G401 (cell line): ENCODE results near the gene CBLB. TPM values are rescaled to one million over a fixed set of nuclear protein-coding genes. Genes with fewer than 3 reads are reported as not detected.

Experiments used
- DNase-seq: peaks from one replicate; pipeline ENCODE4 v3.0.0-alpha.2; 2015; ENCODE audit warnings: low spot score
- in situ Hi-C: cut with HindIII; loops from 2 replicates; pipeline ENCODE4 v1.10.0; 2016; ENCODE audit warnings: low sequenced_read_pairs, mixed read lengths
- total RNA-seq: library from RNA; depleted of rRNA; stranded (reverse); fragments of >200 nt; shearing (Covaris generic); gene quantifications from 2 replicates; pipeline ENCODE4 v1.2.3, GENCODE V29; 2014

Gene CBLB
- total RNA-seq, 1 experiment from 2014 or later = 8.5 TPM

DNA sequence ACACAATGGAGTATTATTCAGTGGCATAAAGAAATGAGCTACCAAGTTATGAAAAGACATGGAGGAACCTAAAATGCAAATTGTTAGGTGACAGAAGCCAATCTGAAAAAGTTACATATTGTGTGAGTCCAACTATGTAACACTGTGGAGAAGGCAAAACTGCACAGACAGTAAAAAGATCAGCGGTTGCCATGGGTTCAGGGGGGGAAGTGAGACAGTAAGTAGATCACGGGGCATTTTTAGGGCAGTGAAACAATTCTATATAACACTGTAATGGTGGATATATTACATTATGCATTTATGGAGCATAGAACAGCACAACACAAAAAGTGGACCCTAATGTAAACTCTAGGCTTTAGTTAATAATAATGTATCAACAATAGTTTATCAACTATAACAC, 17.6 kb downstream of the CBLB start:
- in situ Hi-C loops = no loop called here

DNA sequence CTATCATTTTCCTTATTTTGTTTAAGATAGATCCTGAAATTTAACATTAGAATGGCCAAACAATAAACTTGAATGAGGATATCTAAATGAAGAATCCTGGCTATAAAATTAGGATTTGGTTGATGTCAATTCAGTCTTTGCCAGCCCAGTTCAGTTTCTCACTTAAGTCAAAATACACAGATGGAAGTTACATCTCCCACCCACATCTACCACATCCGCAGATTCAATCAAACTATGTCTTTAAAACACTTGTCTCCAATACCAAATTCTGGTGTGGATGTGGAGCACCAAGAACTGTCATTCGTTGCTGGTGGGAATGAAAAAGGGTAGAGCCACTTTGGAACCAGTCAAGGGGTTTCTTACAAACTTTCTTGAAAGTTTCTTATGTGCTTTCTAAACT, 18.2 kb downstream of the CBLB start:
- no peak for DNase-seq
- in situ Hi-C loops = no loop called here

More for the DNA sequence above, 17.6 kb downstream of the CBLB start:
- no peak for DNase-seq

- in situ Hi-C loops = no loop called here
- DNase-seq = peak; percentile 43
Observed at GRCh38 chr3:105848821-105849220, 20.0 kb downstream of the CBLB start.

- peak; percentile 56 for DNase-seq
- in situ Hi-C loops = no loop called here
Observed at GRCh38 chr3:105847865-105848264, 20.9 kb downstream of the CBLB start.

GRCh38 chr3:105847452-105847851, 21.4 kb downstream of the CBLB start:
- in situ Hi-C loops = no loop called here
- peak; percentile 49 for DNase-seq

DNA sequence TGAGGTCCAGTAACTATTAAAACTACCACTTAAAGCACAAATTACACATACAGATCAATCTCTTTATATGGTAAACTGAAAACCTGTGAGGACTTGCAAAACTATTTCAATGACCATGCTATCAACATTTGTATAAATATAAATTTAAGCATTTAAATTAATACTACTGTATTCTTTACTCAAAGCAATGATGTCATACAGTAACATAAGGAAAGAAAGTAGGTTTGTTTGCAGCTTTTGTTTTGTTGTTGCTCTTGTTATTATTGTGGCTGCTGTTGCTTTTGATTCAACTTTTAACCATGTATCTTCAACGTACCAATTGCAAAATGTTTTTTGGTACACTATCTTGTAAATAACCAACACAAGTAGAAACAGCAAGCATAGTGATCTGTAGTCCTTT, 22.0 kb downstream of the CBLB start:
- in situ Hi-C loops = no loop called here
- DNase-seq = peak; percentile 39

DNA sequence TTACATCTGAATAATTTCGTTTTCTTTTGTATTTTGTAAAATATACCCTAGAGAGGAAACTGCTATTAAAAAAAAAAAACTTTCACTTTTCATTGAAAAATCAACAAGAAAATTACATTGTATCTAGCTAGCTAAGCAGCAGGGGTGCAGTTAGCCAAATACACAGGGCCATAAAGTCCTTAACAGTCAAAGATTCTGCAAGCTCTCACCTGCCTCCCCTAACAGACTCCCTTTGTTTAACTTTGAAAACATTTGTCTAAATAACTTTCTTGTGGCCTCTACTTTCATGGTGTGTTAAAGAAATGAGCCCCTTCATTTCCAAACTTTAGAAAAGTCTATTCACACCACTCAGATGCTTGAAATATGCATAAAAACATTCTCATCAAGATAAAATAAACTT, 23.3 kb downstream of the CBLB start:
- in situ Hi-C loops = no loop called here
- DNase-seq = peak; percentile 29

DNA sequence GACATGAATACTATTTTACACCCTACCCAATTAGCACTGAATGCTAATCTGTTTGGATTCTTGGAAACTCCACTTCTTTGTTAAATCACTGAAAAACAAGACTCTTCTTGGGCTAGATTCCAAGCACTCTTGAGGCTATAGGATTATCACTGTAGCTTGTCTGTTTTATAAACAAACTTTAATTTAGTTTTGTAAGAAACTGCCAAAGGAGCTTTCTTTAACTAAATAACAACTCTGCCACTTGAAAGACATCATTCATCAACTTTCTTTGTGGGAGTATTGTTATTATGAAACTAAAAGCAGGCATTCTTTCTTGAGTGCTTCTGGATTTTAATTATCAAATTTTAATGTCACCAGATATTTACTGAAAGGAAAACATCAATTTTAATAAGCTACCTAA, 24.1 kb downstream of the CBLB start:
- in situ Hi-C loops = no loop called here
- peak; percentile 43 for DNase-seq

DNA sequence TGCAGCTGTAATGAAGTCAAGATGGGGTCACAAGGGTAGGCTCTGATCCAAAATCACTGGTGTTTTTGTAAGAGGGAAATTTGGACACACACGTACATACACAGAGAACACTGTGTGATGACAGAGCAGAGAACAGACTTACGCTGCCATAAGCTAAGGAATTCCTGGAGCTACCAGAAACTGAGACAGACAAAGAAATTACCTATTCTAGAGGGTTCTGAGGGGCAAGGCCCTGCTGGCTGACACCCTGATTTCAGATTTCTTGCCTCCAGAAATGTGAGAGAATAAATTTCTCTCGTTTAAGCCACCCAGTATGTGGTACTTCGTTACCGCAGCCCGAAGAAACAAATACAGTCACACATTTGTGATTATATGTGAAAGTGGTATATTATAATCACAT, 24.8 kb downstream of the CBLB start:
- in situ Hi-C loops = no loop called here
- DNase-seq = peak; percentile 70

DNA sequence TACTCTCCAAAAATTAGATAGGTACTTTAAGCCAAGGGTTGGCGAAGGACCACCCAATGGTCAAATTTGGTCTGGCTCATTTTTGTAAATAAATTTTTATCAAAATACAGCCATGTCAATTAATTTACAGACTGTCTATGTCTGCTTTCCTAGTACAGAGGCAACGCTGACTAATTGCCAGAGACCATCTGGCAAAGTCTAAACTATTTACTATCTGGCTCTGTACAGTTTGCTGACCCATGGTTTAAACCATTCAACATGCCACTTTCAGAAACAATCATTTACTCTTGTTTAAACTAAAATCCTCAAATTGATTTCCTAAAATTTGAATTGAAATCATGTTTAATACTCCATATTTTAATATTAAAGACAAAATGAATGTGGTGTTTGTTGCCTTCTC, 25.9 kb downstream of the CBLB start:
- peak; percentile 79 for DNase-seq
- in situ Hi-C loops = no loop called here

GRCh38 chr3:105842449-105842848, 26.4 kb downstream of the CBLB start:
- in situ Hi-C loops = no loop called here
- peak; percentile 18 for DNase-seq

- no peak for DNase-seq
- in situ Hi-C loops = no loop called here
Observed at GRCh38 chr3:105837947-105838346, 30.9 kb downstream of the CBLB start.

DNA sequence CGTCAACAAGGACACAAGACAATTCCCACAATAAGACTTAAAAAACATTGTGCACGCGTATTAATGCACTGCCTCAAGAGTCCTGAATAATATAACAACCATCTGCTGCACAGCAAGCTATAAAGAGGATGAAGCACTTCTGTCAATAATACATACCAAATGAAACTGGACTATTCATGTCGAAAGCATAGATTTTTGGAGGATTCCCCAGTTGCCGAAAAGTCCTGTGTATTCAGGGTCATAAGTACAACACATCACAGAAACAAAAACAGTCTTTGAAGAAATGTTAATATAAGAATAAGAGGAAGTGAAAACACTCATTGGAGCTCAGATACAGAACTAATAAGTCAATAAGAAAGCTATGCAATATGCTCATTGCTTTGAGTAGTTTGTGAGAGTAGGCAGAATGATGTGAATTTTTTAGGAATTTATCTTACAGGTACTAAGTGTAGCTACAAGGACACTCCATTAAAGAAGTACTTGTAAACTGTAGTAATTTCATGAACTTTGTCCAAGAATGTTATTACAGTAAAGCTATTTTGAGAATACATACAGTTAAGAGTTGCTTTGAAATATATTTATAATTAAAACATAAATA, 31.6 kb downstream of the CBLB start:
- peak; percentile 85 for DNase-seq
- in situ Hi-C loops = no loop called here

- in situ Hi-C loops = no loop called here
Observed at GRCh38 chr3:105836533-105836932, 32.3 kb downstream of the CBLB start.

GRCh38 chr3:105835606-105836005, 33.2 kb downstream of the CBLB start:
- DNase-seq = peak; percentile 94
- in situ Hi-C loops = no loop called here

More at GRCh38 chr3:105836533-105836932, 32.3 kb downstream of the CBLB start:
- peak; percentile 60 for DNase-seq

DNA sequence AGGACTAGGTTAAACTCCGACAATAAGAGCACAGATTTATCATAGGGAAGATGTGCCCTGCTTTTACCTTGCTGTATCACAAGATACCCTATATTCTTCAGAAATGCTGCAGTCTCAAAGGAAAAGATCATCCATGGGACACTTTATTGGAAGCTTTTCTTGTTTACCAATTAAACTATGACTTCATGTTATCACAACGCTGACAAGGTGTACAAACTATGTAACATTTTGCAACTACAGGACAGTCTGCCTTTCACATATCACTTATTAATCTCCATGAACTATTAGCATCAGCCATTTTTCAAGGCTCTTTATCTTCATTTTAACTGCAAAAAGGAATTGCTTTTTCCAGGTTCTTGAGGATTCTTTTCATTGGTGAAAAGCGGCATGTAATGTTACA, 34.0 kb downstream of the CBLB start:
- peak; percentile 37 for DNase-seq
- in situ Hi-C loops = no loop called here

DNA sequence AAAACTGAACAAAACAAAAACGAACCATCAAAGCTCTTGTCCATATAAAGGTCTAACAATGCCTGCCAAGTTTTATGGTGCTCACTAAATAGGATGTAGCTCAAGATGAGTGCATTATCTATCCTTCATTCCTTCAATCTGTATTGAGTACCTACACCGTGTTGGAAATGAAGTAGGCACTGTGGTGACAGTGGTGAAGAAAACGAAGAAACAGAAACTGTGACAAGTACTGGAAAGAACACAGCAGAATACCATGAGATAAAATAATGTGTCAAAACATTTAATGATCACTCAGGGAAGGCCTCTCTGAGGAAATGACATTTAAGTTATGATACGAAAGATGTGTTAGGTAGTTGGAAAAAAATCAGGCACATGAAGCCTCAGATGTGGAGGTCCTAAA, 36.2 kb downstream of the CBLB start:
- in situ Hi-C loops = no loop called here
- DNase-seq = no peak

DNA sequence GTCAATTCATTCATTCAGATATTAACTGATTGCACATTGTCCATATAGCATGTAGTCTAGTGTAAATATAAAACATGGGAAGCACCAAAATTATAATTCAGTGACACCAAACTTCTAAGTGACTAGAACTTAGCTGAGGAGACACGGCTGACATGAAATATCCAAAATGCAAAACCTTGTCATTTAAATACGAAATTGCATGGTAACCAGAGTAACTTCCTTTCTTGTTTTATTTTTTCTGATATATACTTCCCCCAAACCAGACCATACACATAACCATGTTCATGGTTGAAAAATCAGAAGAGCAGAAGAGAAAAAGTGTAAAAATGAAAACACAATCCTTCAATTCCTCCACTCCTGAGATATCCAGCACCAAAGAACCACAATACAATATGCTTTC, 38.0 kb downstream of the CBLB start:
- no peak for DNase-seq
- in situ Hi-C loops = no loop called here

GRCh38 chr3:105829871-105830622, 38.8 kb downstream of the CBLB start:
- in situ Hi-C loops = no loop called here
- no peak for DNase-seq

DNA sequence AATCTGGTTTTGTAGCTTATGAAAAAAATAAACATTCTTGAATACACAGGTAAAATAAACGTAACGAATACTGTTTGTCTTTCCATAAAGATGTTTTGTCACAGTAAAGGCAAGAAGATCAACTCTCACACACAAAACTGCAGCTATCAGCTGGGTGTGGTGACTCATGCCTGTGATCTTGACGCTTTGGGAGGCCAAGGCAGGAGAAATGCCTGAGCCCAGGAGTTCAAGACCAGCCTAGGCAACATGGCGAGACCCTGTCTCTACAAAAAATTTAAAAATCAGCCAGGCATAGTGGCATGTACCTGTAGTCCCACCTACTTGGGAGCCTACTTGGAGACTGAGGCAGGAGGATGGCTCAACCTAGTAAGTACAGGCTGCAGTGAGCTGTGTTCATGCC, 39.6 kb downstream of the CBLB start:
- in situ Hi-C loops = no loop called here
- DNase-seq = no peak

DNA sequence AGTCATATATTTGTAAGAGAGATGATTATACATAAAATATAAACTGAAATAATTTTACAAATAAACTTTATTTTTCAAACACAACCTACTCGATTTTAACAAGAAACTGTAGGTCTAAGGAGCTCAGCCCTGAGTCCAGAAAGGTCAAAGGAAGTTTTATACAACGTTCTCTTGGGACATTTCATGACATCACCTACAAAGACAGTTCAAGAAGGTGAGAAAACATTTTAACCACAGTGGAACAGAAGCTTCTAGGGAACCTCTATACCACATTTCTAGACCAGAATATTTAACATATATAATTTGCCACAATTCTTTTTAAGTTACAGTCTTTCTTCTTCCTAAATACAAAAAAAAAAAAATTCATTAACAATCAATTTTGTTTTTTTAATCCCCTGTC, 40.1 kb downstream of the CBLB start:
- no peak for DNase-seq
- in situ Hi-C loops = no loop called here
